Measurements from ENCODE around the gene NFE2L2.

DNA sequence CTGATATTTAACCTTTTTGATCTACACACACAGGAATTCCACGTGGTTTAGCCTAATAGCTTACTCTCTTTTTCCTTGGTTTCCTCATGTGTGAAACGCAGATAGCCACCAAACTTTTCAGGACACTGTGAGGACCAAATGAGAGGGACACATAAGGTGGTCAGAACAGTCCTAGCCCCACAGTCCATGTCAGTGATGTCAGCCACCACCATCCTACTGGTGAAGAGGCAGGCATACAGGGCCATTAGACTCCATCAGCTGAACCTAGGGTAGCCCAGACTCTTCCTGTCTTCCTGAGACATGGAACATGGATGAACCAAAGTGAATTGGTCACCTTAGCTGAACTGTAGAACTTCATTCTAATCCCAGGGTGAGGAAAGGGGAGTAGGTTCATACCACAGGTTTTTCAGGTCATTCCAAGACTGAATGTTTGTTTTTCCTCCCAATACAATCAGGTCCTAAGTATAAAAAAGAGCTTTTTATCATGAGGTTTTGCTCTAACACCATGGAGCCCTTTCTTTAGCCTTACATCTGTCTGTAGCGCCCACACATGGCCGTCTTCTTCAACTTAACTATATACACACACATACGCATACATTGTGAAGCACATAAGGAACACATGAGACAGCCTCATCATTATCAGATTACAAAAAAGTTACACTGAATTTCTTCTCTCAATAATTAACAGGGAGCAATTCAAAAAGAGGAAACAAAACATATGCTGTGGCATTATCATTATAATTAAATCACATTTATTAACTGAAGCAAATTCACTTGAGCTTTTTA is 18.5 kb upstream of the NFE2L2 start:
- TF ChIP-seq POLR2A (IDR thresholded peaks at IDR 0.05): no peak
- TF ChIP-seq EP300 (IDR thresholded peaks at IDR 0.05): no peak
